ENCODE results near the gene CD7.

CD7 gene

GRCh38 chr17:82314012-82314726, 3.2 kb downstream of the CD7 start:
- DNase-seq: no peak

- DNase-seq: no peak
These were observed 4.0 kb downstream of the CD7 start for GRCh38 chr17:82313195-82314011.

- no peak for DNase-seq
These were observed 5.4 kb downstream of the CD7 start for GRCh38 chr17:82311971-82312370.

GRCh38 chr17:82310877-82311276, 6.5 kb downstream of the CD7 start:
- no peak for DNase-seq

GRCh38 chr17:82309656-82310570, 7.5 kb downstream of the CD7 start:
- DNase-seq: no peak

- no peak for DNase-seq
These were observed 11.6 kb downstream of the CD7 start for GRCh38 chr17:82305727-82306300.

GRCh38 chr17:82304826-82305726, 12.3 kb downstream of the CD7 start:
- no peak for DNase-seq

- DNase-seq: no peak
These were observed 13.2 kb downstream of the CD7 start for GRCh38 chr17:82303944-82304808.

GRCh38 chr17:82302991-82303943, 14.1 kb downstream of the CD7 start:
- DNase-seq: peak; percentile 78

- no peak for DNase-seq
These were observed 14.8 kb downstream of the CD7 start for GRCh38 chr17:82302568-82302963.

- peak; percentile 87 for DNase-seq
These were observed 15.4 kb downstream of the CD7 start for GRCh38 chr17:82301916-82302567.

GRCh38 chr17:82301300-82301915, 16.0 kb downstream of the CD7 start:
- no peak for DNase-seq

GRCh38 chr17:82300707-82301270, 16.6 kb downstream of the CD7 start:
- DNase-seq: peak; percentile 87

- DNase-seq: no peak
These were observed 17.2 kb downstream of the CD7 start for GRCh38 chr17:82300228-82300627.

GRCh38 chr17:82299452-82299851, 18.0 kb downstream of the CD7 start:
- no peak for DNase-seq

GRCh38 chr17:82298538-82299421, 18.6 kb downstream of the CD7 start:
- DNase-seq: no peak

All from activated effector memory CD4-positive, alpha-beta T cell treated with anti-CD3 and anti-CD28 coated beads, Interleukin-2, amount 50 U/mL, for 16 hours (primary cell).